Measurements from ENCODE around the gene GLI3. TPM values are rescaled to one million over a fixed set of nuclear protein-coding genes. Genes with fewer than 3 reads are reported as not detected.

Gene GLI3
- total RNA-seq, 2 experiments from 2014 or later: 0.28 to 0.36 TPM

- CTCF ChIA-PET: no interaction called here
- ATAC-seq (ENCODE audit: poor library complexity) (no peak), DNase-seq (no peak)
- no peak overlapping the region for H3K4me3 ChIP-seq (ENCODE audit: low read length)
- no peaks in the 10 kb centered on the region for H3K36me3 ChIP-seq (ENCODE audit: insufficient read depth, low read length)
- H3K9me3 ChIP-seq (ENCODE audit: control insufficient read depth in 1 of 2, insufficient read depth in 1 of 2, low read length in 2 of 2): no peaks in the 10 kb centered on the region
- intact Hi-C loops (cut with DNase I, micrococcal nuclease): no loop called here
- H3K4me3 Mint-ChIP-seq: no peak overlapping the region
- no peaks in the 10 kb centered on the region for H3K36me3 Mint-ChIP-seq (ENCODE audit: low read depth)
- H3K27me3 Mint-ChIP-seq: peaks cover 5% of the 10 kb centered on the region
- no peaks in the 10 kb centered on the region for H3K27me3 ChIP-seq (ENCODE audit: control insufficient read depth in 1 of 2, insufficient read depth in 2 of 2, low read length in 2 of 2)
- POLR2A ChIA-PET: no interaction called here
- no peak for TF ChIP-seq CTCF (IDR thresholded peaks at IDR 0.05)
- no peaks in the 10 kb centered on the region for H3K4me1 ChIP-seq (ENCODE audit: insufficient read depth, low read length)
- no peaks in the 10 kb centered on the region for H3K4me1 Mint-ChIP-seq (ENCODE audit: low read depth)
- H3K9me3 Mint-ChIP-seq: no peaks in the 10 kb centered on the region
- no peak overlapping the region for H3K27ac Mint-ChIP-seq
- H3K27ac ChIP-seq (ENCODE audit: low read depth in 1 of 2, low read length in 2 of 2): no peak overlapping the region
Observed at GRCh38 chr7:42212541-42213090, 24.4 kb downstream of the GLI3 start.

GRCh38 chr7:42211938-42212337, 25.1 kb downstream of the GLI3 start:
- Histone ChIP-seq H3K4me3 (ENCODE audit: low read length) (no peak overlapping the region), H3K27me3 (ENCODE audit: control insufficient read depth in 1 of 2, insufficient read depth in 2 of 2, low read length in 2 of 2) (no peaks in the 10 kb centered on the region), H3K9me3 (ENCODE audit: control insufficient read depth in 1 of 2, insufficient read depth in 1 of 2, low read length in 2 of 2) (no peaks in the 10 kb centered on the region), H3K4me1 (ENCODE audit: insufficient read depth, low read length) (no peaks in the 10 kb centered on the region), H3K36me3 (ENCODE audit: insufficient read depth, low read length) (no peaks in the 10 kb centered on the region), H3K27ac (ENCODE audit: low read depth in 1 of 2, low read length in 2 of 2) (no peak overlapping the region)
- ATAC-seq (ENCODE audit: poor library complexity): no peak
- DNase-seq: no peak
- TF ChIP-seq CTCF (IDR thresholded peaks at IDR 0.05): no peak
- intact Hi-C loops (cut with DNase I, micrococcal nuclease): no loop called here
- POLR2A ChIA-PET: no interaction called here
- Mint-ChIP-seq H3K9me3 (no peaks in the 10 kb centered on the region), H3K27ac (no peak overlapping the region), H3K4me3 (no peak overlapping the region), H3K36me3 (ENCODE audit: low read depth) (no peaks in the 10 kb centered on the region), H3K4me1 (ENCODE audit: low read depth) (no peaks in the 10 kb centered on the region), H3K27me3 (peaks cover 5% of the 10 kb centered on the region)
- CTCF ChIA-PET: no interaction called here

- ChIA-PET POLR2A (no interaction called here), CTCF (no interaction called here)
- no peak overlapping the region for H3K4me3 ChIP-seq (ENCODE audit: low read length)
- ATAC-seq (ENCODE audit: poor library complexity) (no peak), DNase-seq (no peak)
- no peaks in the 10 kb centered on the region for H3K36me3 ChIP-seq (ENCODE audit: insufficient read depth, low read length)
- TF ChIP-seq CTCF (IDR thresholded peaks at IDR 0.05): no peak
- Mint-ChIP-seq H3K36me3 (ENCODE audit: low read depth) (no peaks in the 10 kb centered on the region), H3K9me3 (no peaks in the 10 kb centered on the region), H3K4me1 (ENCODE audit: low read depth) (no peaks in the 10 kb centered on the region), H3K4me3 (no peak overlapping the region), H3K27ac (no peak overlapping the region), H3K27me3 (peaks cover 5% of the 10 kb centered on the region)
- H3K4me1 ChIP-seq (ENCODE audit: insufficient read depth, low read length): no peaks in the 10 kb centered on the region
- H3K27ac ChIP-seq (ENCODE audit: low read depth in 1 of 2, low read length in 2 of 2): no peak overlapping the region
- H3K27me3 ChIP-seq (ENCODE audit: control insufficient read depth in 1 of 2, insufficient read depth in 2 of 2, low read length in 2 of 2): no peaks in the 10 kb centered on the region
- intact Hi-C loops (cut with DNase I, micrococcal nuclease): no loop called here
- no peaks in the 10 kb centered on the region for H3K9me3 ChIP-seq (ENCODE audit: control insufficient read depth in 1 of 2, insufficient read depth in 1 of 2, low read length in 2 of 2)
Observed at GRCh38 chr7:42210779-42211178, 26.2 kb downstream of the GLI3 start.
